Right cardiac atrium (tissue), 5 donors: ENCODE data around the gene DLK1. TPM values are rescaled to one million over a fixed set of nuclear protein-coding genes. Genes with fewer than 3 reads are reported as not detected.

Experiments
- ATAC-seq, 2 donors: fragments of 200-7000 bp; cut with Tn5 transposase; one replicate each; pipeline versions ENCODE4 v1.8.0 to v1.9.1; 2020; ENCODE audit warnings: moderate library complexity in 2 of 2, mild to moderate bottlenecking in 1 of 2
- DNase-seq, 3 donors: peaks; one replicate each; pipeline ENCODE4 v3.0.0-alpha.2; 2020
- H3K27ac ChIP-seq: one replicate; pipeline ENCODE4 v1.5.1; 2013; ENCODE audit warnings: mild to moderate bottlenecking, low read length, control low read depth, moderate library complexity
- H3K27me3 ChIP-seq: one replicate; pipeline ENCODE4 v1.6.1; 2013; ENCODE audit not compliant: control insufficient read depth, insufficient read depth
- H3K4me1 ChIP-seq: one replicate; pipeline ENCODE4 v1.6.1; 2013; ENCODE audit warnings: low read length; ENCODE audit not compliant: control insufficient read depth, insufficient read depth
- H3K4me3 ChIP-seq: one replicate; pipeline ENCODE4 v1.5.1; 2013; ENCODE audit warnings: low read length, control low read depth
- H3K9me3 ChIP-seq: one replicate; pipeline ENCODE4 v1.6.1; 2013; ENCODE audit warnings: low read length; ENCODE audit not compliant: control insufficient read depth
- WGBS: extraction: QIAGEN DNeasy Blood & Tissue Kit; methylation state at CpG from one replicate; pipeline ENCODE4 v1.1.7; 2013; 5-methylcytosine and 5-hydroxymethylcytosine counted together
- intact Hi-C, 4 donors: fragments of 100-400 bp; cut with DNase I; formaldehyde crosslinking; loops; one replicate each; pipeline versions ENCODE4 v1.11.0 to v1.14.0; 2022 to 2023
- long read RNA-seq, 4 donors: library from polyadenylated mRNA; unstranded; transcript quantifications; one replicate each; pipeline ENCODE4 v2.0.0, GENCODE V29; 2020 to 2021
- polyA plus RNA-seq: library from polyadenylated mRNA; stranded (reverse); fragments of 200-250 nt; gene quantifications from one replicate; pipeline ENCODE4 v1.2.3, GENCODE V29; 2013
- total RNA-seq, 4 donors: library from RNA; stranded (reverse); fragmentation: NEBNext Ultra II Directional; extraction: Animal tissue kit (Norgen Biotek cat#: 25700); gene quantifications; one replicate each; pipeline ENCODE4 v1.2.1, GENCODE V29; 2021
- donor health status: healthy with polysubstance abuse.
- donor health status: DM: no; HTN: yes; CAD: no.
- donor health status: DM: no; HTN: no; CAD: no.
- donor health status: DM: no; HTN: yes; CAD: no; lungs with severe emphysema.
- donor health status: DM: yes; HTN: yes; CAD: no.

Gene DLK1
- total RNA-seq (not detected), polyA plus RNA-seq (0.07 TPM)
- long read RNA-seq, donor 1: 0 reads
- long read RNA-seq, donor 2: 0 reads
- long read RNA-seq, donor 3, full-length matches to known transcripts: 1 of 1 reads
- long read RNA-seq, donor 3, partial matches to known transcripts: 0 of 1 reads
- long read RNA-seq, donor 3, other reads (novel, unspliced or antisense): 0 of 1 reads
- long read RNA-seq, donor 4: 0 reads

DNA sequence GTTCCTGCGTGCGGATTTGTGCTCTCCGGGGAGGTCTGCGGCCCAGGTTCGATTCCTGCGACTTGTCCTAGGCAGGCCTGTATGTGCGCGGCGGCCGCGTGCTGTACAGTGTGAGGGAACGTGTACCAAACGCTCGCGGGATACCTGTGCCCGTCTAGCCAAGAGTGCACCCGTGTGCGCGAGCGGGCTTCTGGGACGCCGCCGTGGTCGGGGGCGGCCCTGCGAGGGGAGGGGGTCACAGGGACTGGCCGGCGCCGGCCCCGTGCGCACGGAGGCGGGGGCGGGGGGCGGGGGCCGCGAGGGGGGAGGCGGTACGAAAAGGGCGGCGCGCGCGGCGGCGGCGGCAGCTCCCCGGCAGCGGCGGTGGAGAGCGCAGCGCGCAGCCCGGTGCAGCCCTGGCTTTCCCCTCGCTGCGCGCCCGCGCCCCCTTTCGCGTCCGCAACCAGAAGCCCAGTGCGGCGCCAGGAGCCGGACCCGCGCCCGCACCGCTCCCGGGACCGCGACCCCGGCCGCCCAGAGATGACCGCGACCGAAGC lies at the start of gene DLK1:
DLK1 (plus strand) TSS at position 343 of the 536 bp plus-strand sequence; CDS start at position 520, 177 bp downstream.
- no peak within 1 kb of the TSS for H3K4me3 ChIP-seq
- H3K27me3 ChIP-seq: no peaks in the 10 kb centered on the region
- ATAC-seq (no peak), DNase-seq (peak in 1 of 3 donors; percentile 21)
- H3K9me3 ChIP-seq: no peaks in the 10 kb centered on the region
- no peaks in the 10 kb centered on the region for H3K4me1 ChIP-seq
- 3% methylated on average over 77 of the region's 77 CpGs for whole genome bisulfite sequencing
- H3K27ac ChIP-seq: no peak within 1 kb of the TSS
- intact Hi-C loops: no loop called here

DNA sequence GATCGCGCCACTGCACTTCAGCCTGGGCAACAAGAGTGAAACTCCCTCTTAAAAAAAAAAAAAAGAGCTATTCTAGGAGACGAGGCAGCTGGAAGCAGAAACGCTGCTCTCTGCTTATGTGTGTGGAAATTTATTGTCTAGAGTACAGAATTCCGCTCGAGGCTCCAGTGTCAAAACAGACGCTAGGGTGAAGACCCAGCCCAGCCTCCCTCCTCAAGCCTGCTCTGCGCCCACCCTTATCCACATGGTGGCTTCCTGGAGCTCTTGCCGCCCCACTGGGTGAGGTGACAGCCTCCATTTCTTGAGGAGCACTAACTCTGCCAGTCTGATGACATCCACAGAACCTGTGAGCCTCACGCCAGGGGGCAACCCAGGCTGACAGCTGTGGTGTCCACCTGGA lies 49.5 kb upstream of the DLK1 start:
- Histone ChIP-seq H3K4me1 (peaks cover 15% of the 10 kb centered on the region), H3K27ac (peak overlapping the region; percentile 10), H3K9me3 (no peaks in the 10 kb centered on the region), H3K27me3 (no peaks in the 10 kb centered on the region), H3K4me3 (no peak overlapping the region)
- intact Hi-C loops: loop anchor here in 1 of 4 donors (10.0 kb wide), 1 partner anchor 148 kb away; the partner anchor contains the start of gene MEG3
- WGBS: 37% methylated on average over 10 of the region's 10 CpGs
- DNase-seq (no peak), ATAC-seq (peak in 1 of 2 donors; percentile 8)

DNA sequence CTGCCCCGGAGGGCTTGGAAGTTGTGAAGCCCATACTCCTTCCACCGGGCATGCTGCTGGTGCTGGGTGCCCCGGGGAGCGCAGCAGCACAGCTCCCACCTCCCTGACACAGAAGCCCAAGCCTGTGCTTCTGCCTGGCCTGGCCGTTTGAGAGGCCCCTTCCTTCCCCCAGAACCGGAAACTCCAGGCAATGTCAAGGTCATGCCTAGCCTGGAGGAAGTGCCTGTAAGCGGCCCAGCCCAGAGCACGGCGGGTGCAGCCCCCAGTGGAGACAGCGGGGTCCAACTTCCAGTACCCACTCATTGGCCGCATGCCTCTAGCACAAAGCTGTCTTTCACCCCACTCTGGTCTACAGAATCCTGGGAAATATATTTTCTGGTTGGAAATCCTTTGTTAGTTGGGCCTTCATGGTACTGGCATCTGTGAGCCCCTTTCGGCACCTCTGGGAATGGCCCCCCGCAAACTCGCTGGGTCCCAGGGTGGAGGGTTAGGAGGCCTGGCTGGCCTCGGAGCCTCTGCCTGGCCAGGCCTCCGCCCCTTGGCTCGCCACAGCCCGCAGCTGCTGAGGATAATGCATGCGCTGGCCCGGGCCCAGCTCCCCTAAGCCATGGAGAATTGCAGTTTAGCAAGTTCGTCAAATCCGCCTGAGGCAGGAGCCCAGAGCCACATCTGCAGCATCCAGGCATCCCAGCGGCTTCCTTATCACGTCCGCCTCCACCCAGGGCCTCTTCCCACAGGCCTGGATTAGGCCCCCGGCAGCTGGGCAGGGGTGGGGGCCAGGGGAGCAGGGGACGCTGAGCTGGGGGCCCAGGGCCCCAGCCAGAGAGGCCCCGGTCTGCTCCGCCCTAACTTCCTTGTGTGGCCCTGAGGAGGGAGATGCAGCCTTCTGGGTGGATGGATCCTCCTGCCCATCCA lies 48.9 kb upstream of the DLK1 start:
- H3K4me1 ChIP-seq: peaks cover 15% of the 10 kb centered on the region
- 30% methylated on average over 29 of the region's 29 CpGs for WGBS
- intact Hi-C loops: loop anchor here in 1 of 4 donors (10.0 kb wide), 1 partner anchor 147 kb away; the partner anchor contains the start of gene MEG3

DNA sequence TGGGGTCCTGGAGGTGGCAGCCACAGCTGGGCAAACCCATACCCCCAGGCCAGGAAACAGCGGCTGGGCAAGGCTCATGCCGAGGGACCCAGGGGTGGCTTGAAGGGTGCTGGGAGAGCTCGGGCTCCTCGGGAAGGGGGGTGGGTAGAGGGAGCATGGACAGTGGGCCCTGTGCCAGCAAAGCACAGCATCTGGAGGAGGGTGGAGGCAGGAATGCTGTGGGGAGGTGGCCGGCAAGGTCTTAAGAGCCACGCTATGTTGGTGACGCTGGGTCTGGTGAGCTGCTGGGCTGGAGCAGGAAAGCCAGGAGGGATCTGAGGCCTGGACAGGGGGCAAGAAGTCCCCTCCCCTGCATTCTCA lies 48.2 kb upstream of the DLK1 start:
- Histone ChIP-seq H3K27ac (no peak overlapping the region), H3K4me1 (peaks cover 15% of the 10 kb centered on the region), H3K27me3 (no peaks in the 10 kb centered on the region), H3K4me3 (no peak overlapping the region), H3K9me3 (no peaks in the 10 kb centered on the region)
- whole genome bisulfite sequencing: 53% methylated on average over 7 of the region's 7 CpGs
- intact Hi-C loops: loop anchor here in 1 of 4 donors (10.0 kb wide), 1 partner anchor 146 kb away; the partner anchor contains the start of gene MEG3
- peak; percentile 2 to 20 for ATAC-seq
- peak; percentile 30 to 80 (median 74) for DNase-seq

More for the DNA sequence above, 48.9 kb upstream of the DLK1 start:
- ATAC-seq: peak; percentile 73 to 80
- Histone ChIP-seq H3K27me3 (no peaks in the 10 kb centered on the region), H3K27ac (peak overlapping the region; percentile 10), H3K4me3 (no peak overlapping the region), H3K9me3 (no peaks in the 10 kb centered on the region)
- DNase-seq: peak; percentile 75 to 93 (median 89)

DNA sequence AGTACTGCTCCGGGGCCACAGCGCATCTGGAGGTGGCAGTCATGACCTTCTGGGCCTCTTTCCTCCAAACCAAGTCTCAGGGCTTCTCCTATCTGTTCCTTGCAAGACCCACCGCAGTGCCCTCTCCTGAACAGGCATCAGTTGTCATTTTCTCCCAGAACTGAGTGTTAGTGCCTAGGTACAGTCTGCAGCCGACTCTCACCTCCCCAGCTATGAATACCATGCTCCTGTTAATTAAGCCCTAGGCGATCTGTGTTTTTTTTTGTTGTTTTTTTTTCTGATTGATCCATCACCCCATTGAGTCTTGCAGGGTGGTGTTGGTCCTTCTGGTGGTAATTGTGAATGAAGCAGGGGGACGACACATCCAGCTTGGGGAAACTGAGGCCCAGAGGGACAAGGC lies 47.5 kb upstream of the DLK1 start:
- DNase-seq: no peak
- Histone ChIP-seq H3K27ac (no peak overlapping the region), H3K4me1 (peaks cover 15% of the 10 kb centered on the region), H3K27me3 (no peaks in the 10 kb centered on the region), H3K9me3 (no peaks in the 10 kb centered on the region), H3K4me3 (no peak overlapping the region)
- 97% methylated on average over 6 of the region's 6 CpGs for WGBS
- ATAC-seq: no peak
- intact Hi-C loops: loop anchor here in 1 of 4 donors (10.0 kb wide), 1 partner anchor 146 kb away; the partner anchor contains the start of gene MEG3

DNA sequence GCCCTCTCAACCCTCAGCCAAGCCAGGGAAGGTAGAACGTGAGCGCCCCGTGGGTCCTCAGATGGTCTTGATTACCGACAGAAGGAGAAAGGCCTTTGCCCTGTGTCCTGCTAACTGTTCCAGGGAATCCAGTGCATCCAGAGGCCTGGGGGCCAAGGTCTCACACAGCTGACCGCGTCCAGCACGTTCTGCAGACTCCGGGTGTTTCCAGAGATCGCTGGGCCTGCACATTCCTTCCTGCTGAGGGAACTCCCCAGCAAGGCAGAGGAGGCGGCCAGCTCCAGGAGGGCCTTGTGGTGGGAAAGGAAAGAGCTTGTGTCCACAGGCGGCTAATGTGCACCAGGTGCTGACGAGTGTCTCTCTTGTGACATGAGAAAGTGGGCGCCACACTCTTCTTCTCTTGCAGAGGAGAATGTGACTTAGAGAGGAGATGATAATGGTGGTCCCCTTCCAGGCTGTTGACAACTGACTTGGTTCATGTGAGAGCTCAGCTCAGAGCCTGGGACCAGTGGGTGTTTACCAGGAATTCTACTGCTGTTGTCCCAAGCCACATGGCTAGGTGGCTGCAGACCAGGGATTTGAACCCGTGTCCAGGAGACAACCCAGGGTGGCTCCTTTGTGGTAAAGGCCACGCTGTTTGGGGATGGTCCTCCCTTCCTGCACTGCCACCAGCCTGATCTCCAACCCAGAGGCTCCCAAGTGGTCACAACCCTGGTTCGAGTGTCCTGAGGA lies 46.8 kb upstream of the DLK1 start:
- no peak overlapping the region for H3K27ac ChIP-seq
- H3K9me3 ChIP-seq: no peaks in the 10 kb centered on the region
- no peak overlapping the region for H3K4me3 ChIP-seq
- peak; percentile 41 to 42 for ATAC-seq
- DNase-seq: peak; percentile 49 to 83 (median 74)
- peaks cover 15% of the 10 kb centered on the region for H3K4me1 ChIP-seq
- H3K27me3 ChIP-seq: no peaks in the 10 kb centered on the region
- WGBS: 56% methylated on average over 16 of the region's 16 CpGs
- intact Hi-C loops: loop anchor here in 1 of 4 donors (10.0 kb wide), 1 partner anchor 145 kb away; the partner anchor contains the start of gene MEG3

DNA sequence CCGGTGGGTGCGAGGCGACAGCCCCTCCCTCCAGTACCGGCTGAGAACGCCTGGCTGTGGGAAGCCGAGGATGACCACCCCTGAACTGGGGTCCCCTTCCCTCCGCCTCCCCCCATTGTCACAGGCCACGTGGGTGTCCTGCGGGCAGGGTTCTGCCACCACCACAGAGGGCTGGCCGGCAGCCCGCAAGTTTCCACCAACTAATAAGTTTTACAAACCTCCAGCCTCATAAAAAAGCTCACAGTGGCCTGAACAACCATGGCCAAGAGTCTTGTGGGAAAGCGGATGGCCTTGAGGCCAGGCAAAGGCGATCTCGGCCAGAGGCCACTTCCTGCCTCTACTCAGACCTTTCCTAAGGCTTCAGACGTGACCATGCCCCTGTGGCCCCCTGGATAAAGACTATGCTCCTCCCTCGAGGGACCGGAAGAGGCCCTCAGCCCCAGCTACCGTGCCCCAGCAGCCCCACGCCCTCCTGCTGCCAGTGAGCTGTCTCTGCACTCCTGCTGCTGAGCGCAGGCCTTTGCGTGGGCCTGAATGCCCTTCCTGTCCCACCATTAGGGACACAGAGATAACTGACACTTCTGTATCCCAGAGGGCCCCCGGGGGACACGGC lies 46.1 kb upstream of the DLK1 start:
- Histone ChIP-seq H3K27me3 (no peaks in the 10 kb centered on the region), H3K27ac (no peak overlapping the region), H3K4me3 (no peak overlapping the region), H3K9me3 (no peaks in the 10 kb centered on the region), H3K4me1 (peaks cover 15% of the 10 kb centered on the region)
- DNase-seq (peak in 1 of 3 donors; percentile 60), ATAC-seq (peak; percentile 6 to 27)
- intact Hi-C loops: no loop called here
- WGBS: 50% methylated on average over 23 of the region's 23 CpGs

DNA sequence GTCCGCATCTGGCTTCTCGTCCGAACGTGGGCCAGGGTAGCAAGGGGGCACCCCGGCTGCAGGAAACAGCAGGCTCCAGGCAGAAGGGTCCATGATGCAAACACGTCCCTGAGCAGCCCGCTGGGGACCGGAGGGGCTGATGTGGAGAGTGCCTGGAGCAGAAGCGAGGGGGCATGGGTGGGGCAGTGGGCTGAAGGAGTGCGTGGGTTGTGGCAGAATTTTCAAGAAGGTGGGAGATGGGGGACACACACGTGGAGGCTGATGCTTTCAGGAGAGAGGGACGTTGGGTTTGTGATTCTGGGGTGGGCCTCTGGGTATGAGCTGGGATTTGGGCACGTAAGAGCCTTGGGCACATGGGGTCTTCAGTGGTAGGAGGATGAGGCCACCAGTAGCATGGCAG lies 45.6 kb upstream of the DLK1 start:
- DNase-seq (peak in 1 of 3 donors; percentile 24), ATAC-seq (no peak)
- H3K27me3 ChIP-seq: no peaks in the 10 kb centered on the region
- intact Hi-C loops: no loop called here
- WGBS: 86% methylated on average over 13 of the region's 13 CpGs
- no peaks in the 10 kb centered on the region for H3K9me3 ChIP-seq
- H3K4me1 ChIP-seq: peaks cover 15% of the 10 kb centered on the region
- H3K4me3 ChIP-seq: no peak overlapping the region
- H3K27ac ChIP-seq: no peak overlapping the region

DNA sequence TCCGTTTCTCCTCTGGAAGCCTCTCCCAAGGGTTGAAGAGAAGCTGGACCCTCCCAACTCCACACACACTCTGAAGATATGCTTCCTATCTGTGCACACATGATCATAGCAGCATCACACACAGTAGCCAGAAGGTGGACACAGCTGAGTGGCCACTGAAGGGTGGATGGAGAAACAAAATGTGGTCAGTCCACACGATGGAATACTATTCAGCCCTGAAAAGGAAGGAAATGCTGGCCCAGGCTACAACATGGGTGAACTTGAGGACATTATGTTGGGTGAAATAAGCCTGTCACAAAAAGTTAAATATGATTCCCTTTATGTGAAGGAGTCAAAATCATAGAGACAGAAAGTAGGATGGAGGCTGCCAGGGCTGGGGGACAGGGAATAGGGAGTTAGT lies 43.9 kb upstream of the DLK1 start:
- Histone ChIP-seq H3K27me3 (no peaks in the 10 kb centered on the region), H3K27ac (no peak overlapping the region), H3K4me3 (no peak overlapping the region), H3K4me1 (peaks cover 9% of the 10 kb centered on the region), H3K9me3 (no peaks in the 10 kb centered on the region)
- DNase-seq: peak in 1 of 3 donors; percentile 2
- 84% methylated on average over 2 of the region's 2 CpGs for WGBS
- intact Hi-C loops: no loop called here
- ATAC-seq: no peak

DNA sequence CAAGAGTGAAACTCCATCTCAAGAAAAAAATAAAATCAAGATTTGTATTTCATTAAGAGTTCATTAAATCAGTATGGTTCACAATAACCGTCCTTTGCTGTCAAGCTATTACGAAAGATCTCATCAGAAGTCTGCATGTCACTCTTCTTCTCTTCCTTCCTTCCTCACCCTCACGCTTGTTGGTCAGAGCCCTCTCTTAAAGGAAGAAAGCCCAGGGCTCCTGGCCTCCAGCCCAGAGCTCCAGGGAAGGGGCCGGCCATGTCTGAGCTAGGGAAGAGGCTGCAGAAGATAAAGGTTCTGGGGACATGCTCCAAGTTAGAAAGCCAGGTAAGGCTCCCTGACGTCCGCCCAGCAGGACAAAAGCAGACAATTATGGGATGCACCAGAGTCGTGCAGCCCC lies 43.1 kb upstream of the DLK1 start:
- Histone ChIP-seq H3K9me3 (no peaks in the 10 kb centered on the region), H3K4me1 (peaks cover 9% of the 10 kb centered on the region), H3K4me3 (no peak overlapping the region), H3K27me3 (no peaks in the 10 kb centered on the region), H3K27ac (no peak overlapping the region)
- intact Hi-C loops: no loop called here
- WGBS: 34% methylated on average over 7 of the region's 7 CpGs
- ATAC-seq: no peak
- peak in 1 of 3 donors; percentile 67 for DNase-seq
